ENCODE data around the gene NXN. TPM values are rescaled to one million over a fixed set of nuclear protein-coding genes. Genes with fewer than 3 reads are reported as not detected.

The NXN gene
- total and polyA plus RNA-seq, 2 donors (not counting 1 experiment from before 2014, with no cell fraction given) = 0.04 to 0.17 TPM

GRCh38 chr17:944266-944826, 35.2 kb downstream of the NXN start:
- no peak for DNase-seq
- Histone ChIP-seq H3K36me3 (replicated peaks in 1 of 2; ENCODE audit: control extremely low read depth in 1 of 2, control insufficient read depth in 1 of 2, extremely low read depth in 1 of 2, insufficient read depth in 2 of 2, low read length in 1 of 2) (no peaks in the 10 kb centered on the region), H3K27ac (ENCODE audit: low read length in 2 of 2) (no peak overlapping the region), H3K9me3 (ENCODE audit: control extremely low read depth in 1 of 3, control insufficient read depth in 2 of 3, insufficient read depth in 1 of 3, low read length in 2 of 3) (no peaks in the 10 kb centered on the region), H4K20me1 (ENCODE audit: control insufficient read depth, insufficient read depth, low read length, poor library complexity, severe bottlenecking) (no peaks in the 10 kb centered on the region), H3K79me2 (ENCODE audit: control insufficient read depth, insufficient read depth, low read length) (no peaks in the 10 kb centered on the region), H3K4me3 (ENCODE audit: control extremely low read depth in 1 of 5, extremely low read depth in 1 of 5, insufficient read depth in 1 of 5, low read depth in 2 of 5, low read length in 4 of 5) (no peak overlapping the region), H2AFZ (ENCODE audit: insufficient read depth, low read depth, low read length, poor library complexity, severe bottlenecking) (no peak overlapping the region), H3K27me3 (replicated peaks in 1 of 4; ENCODE audit: control extremely low read depth in 1 of 4, control insufficient read depth in 3 of 4, insufficient read depth in 4 of 4, low read length in 3 of 4) (no peaks in the 10 kb centered on the region), H3K9ac (ENCODE audit: low read length) (no peak overlapping the region), H3K4me1 (ENCODE audit: control insufficient read depth in 2 of 2, insufficient read depth in 2 of 2, low read length in 2 of 2) (no peaks in the 10 kb centered on the region), H3K4me2 (replicated peaks; ENCODE audit: low read depth, low read length, poor library complexity, severe bottlenecking) (no peak overlapping the region)
- ATAC-seq (ENCODE audit: low read depth) = no peak
- Mint-ChIP-seq H3K27me3 (peaks cover 6% of the 10 kb centered on the region), H3K4me3 (no peak overlapping the region), H3K27ac (no peak overlapping the region), H3K9me3 (ENCODE audit: insufficient read depth) (no peaks in the 10 kb centered on the region), H3K4me1 (no peaks in the 10 kb centered on the region)
- POLR2A ChIA-PET = no interaction called here
- WGBS (ENCODE audit: insufficient coverage) = 78% methylated on average over 8 of the region's 14 CpGs
- intact Hi-C loops (cut with micrococcal nuclease) = no loop called here
- CTCF ChIA-PET = no interaction called here
- TF ChIP-seq CTCF (IDR thresholded peaks at IDR 0.05) = no peak
- no peak for TF ChIP-seq EZH2 (IDR thresholded peaks at IDR 0.05; ENCODE audit: borderline replicate concordance, insufficient read depth, low read depth, low read length, poor library complexity, severe bottlenecking)

DNA sequence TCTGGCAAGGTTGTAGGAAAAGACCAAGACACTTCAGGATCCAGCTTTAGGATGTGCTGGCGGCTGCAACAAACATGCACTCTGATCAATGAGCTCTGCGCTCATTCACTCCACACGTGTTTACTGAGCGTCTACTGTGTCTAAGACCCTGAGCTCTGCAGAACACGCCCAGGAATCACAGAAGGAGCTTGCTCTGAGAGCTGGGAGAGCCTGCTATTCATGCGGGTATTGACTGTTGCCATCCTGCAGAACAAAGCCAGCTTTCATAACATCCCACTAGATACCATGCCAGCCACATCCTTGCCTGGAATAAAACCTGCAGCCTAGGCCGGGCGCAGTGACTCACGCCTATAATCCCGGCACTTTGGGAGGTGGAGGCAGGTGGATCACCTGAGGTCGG, 44.1 kb downstream of the NXN start:
- Histone ChIP-seq H3K27me3 (replicated peaks in 1 of 4; ENCODE audit: control extremely low read depth in 1 of 4, control insufficient read depth in 3 of 4, insufficient read depth in 4 of 4, low read length in 3 of 4) (no peaks in the 10 kb centered on the region), H3K9me3 (ENCODE audit: control extremely low read depth in 1 of 3, control insufficient read depth in 2 of 3, insufficient read depth in 1 of 3, low read length in 2 of 3) (no peaks in the 10 kb centered on the region), H3K36me3 (replicated peaks in 1 of 2; ENCODE audit: control extremely low read depth in 1 of 2, control insufficient read depth in 1 of 2, extremely low read depth in 1 of 2, insufficient read depth in 2 of 2, low read length in 1 of 2) (no peaks in the 10 kb centered on the region), H3K9ac (ENCODE audit: low read length) (no peak overlapping the region), H3K4me2 (replicated peaks; ENCODE audit: low read depth, low read length, poor library complexity, severe bottlenecking) (no peak overlapping the region), H2AFZ (ENCODE audit: insufficient read depth, low read depth, low read length, poor library complexity, severe bottlenecking) (no peak overlapping the region), H3K27ac (ENCODE audit: low read length in 2 of 2) (no peak overlapping the region), H3K4me1 (ENCODE audit: control insufficient read depth in 2 of 2, insufficient read depth in 2 of 2, low read length in 2 of 2) (no peaks in the 10 kb centered on the region), H3K79me2 (ENCODE audit: control insufficient read depth, insufficient read depth, low read length) (no peaks in the 10 kb centered on the region), H3K4me3 (ENCODE audit: control extremely low read depth in 1 of 5, extremely low read depth in 1 of 5, insufficient read depth in 1 of 5, low read depth in 2 of 5, low read length in 4 of 5) (no peak overlapping the region), H4K20me1 (ENCODE audit: control insufficient read depth, insufficient read depth, low read length, poor library complexity, severe bottlenecking) (no peaks in the 10 kb centered on the region)
- no peak for TF ChIP-seq CTCF (IDR thresholded peaks at IDR 0.05)
- no peak for TF ChIP-seq EZH2 (IDR thresholded peaks at IDR 0.05; ENCODE audit: borderline replicate concordance, insufficient read depth, low read depth, low read length, poor library complexity, severe bottlenecking)
- CTCF ChIA-PET = no interaction called here
- Mint-ChIP-seq H3K4me3 (no peak overlapping the region), H3K27ac (no peak overlapping the region), H3K9me3 (ENCODE audit: insufficient read depth) (no peaks in the 10 kb centered on the region), H3K27me3 (peaks cover 5% of the 10 kb centered on the region), H3K4me1 (no peaks in the 10 kb centered on the region)
- intact Hi-C loops (cut with micrococcal nuclease) = no loop called here
- POLR2A ChIA-PET = no interaction called here
- ATAC-seq (ENCODE audit: low read depth) (no peak), DNase-seq (no peak)
- 93% methylated on average over 6 of the region's 11 CpGs for WGBS (ENCODE audit: insufficient coverage)

Data from B cell (primary cell).